Measurements from ENCODE around the gene RNF144B. TPM values are rescaled to one million over a fixed set of nuclear protein-coding genes. Genes with fewer than 3 reads are reported as not detected.

Gene RNF144B
- total RNA-seq, 6 experiments from 2014 or later = 0.83 to 4.8 (median 1.2) TPM

GRCh38 chr6:18386298-18386976, 713 bp upstream of the RNF144B start:
- H3K27me3 Mint-ChIP-seq (ENCODE audit: insufficient read depth) = no peaks in the 10 kb centered on the region; the same call in 1 of the 2 replicates
- DNase-seq = no peak
- peak overlapping the region; percentile 96 for H3K4me3 Mint-ChIP-seq
- peaks cover 47% of the 10 kb centered on the region for H3K4me1 Mint-ChIP-seq (ENCODE audit: low read depth)
- H3K36me3 Mint-ChIP-seq (ENCODE audit: low read depth) = no peaks in the 10 kb centered on the region
- H3K9me3 Mint-ChIP-seq = no peaks in the 10 kb centered on the region
- no peak for TF ChIP-seq CTCF (IDR thresholded peaks at IDR 0.05)
- peak overlapping the region; percentile 61 for H3K27ac Mint-ChIP-seq

- Mint-ChIP-seq H3K27ac (peak overlapping the region; percentile 66; the same call in 1 of the 2 replicates), H3K9me3 (no peaks in the 10 kb centered on the region)
- TF ChIP-seq CTCF (IDR thresholded peaks at IDR 0.05) = no peak
These were observed 1.1 kb downstream of the RNF144B start for GRCh38 chr6:18388271-18388670.

GRCh38 chr6:18388942-18389341, 1.8 kb downstream of the RNF144B start:
- Mint-ChIP-seq H3K4me1 (ENCODE audit: low read depth) (peaks cover 42% of the 10 kb centered on the region), H3K9me3 (no peaks in the 10 kb centered on the region), H3K27me3 (ENCODE audit: insufficient read depth) (no peaks in the 10 kb centered on the region; the same call in 1 of the 2 replicates), H3K36me3 (ENCODE audit: low read depth) (no peaks in the 10 kb centered on the region), H3K4me3 (peak overlapping the region; percentile 96), H3K27ac (peak overlapping the region; percentile 66)
- TF ChIP-seq CTCF (IDR thresholded peaks at IDR 0.05) = no peak
- DNase-seq = peak; percentile 72

More at GRCh38 chr6:18388271-18388670, 1.1 kb downstream of the RNF144B start:
- no peak for DNase-seq
- no peaks in the 10 kb centered on the region; the same call in 1 of the 2 replicates for H3K27me3 Mint-ChIP-seq (ENCODE audit: insufficient read depth)
- H3K36me3 Mint-ChIP-seq (ENCODE audit: low read depth) = no peaks in the 10 kb centered on the region
- peak overlapping the region; percentile 96 for H3K4me3 Mint-ChIP-seq
- H3K4me1 Mint-ChIP-seq (ENCODE audit: low read depth) = peaks cover 42% of the 10 kb centered on the region

GRCh38 chr6:18389479-18389878, 2.3 kb downstream of the RNF144B start:
- DNase-seq = no peak
- peak overlapping the region; percentile 66; the same call in 1 of the 2 replicates for H3K27ac Mint-ChIP-seq

GRCh38 chr6:18390476-18390875, 3.3 kb downstream of the RNF144B start:
- Mint-ChIP-seq H3K36me3 (ENCODE audit: low read depth) (no peaks in the 10 kb centered on the region), H3K9me3 (no peaks in the 10 kb centered on the region), H3K4me1 (ENCODE audit: low read depth) (peaks cover 52% of the 10 kb centered on the region), H3K27ac (no peak overlapping the region), H3K27me3 (ENCODE audit: insufficient read depth) (no peaks in the 10 kb centered on the region; the same call in 1 of the 2 replicates), H3K4me3 (no peak overlapping the region)
- DNase-seq = no peak
- TF ChIP-seq CTCF (IDR thresholded peaks at IDR 0.05) = no peak

More at GRCh38 chr6:18389479-18389878, 2.3 kb downstream of the RNF144B start:
- TF ChIP-seq CTCF (IDR thresholded peaks at IDR 0.05) = no peak
- Mint-ChIP-seq H3K36me3 (ENCODE audit: low read depth) (no peaks in the 10 kb centered on the region), H3K4me3 (peak overlapping the region; percentile 47), H3K4me1 (ENCODE audit: low read depth) (peaks cover 42% of the 10 kb centered on the region), H3K9me3 (no peaks in the 10 kb centered on the region), H3K27me3 (ENCODE audit: insufficient read depth) (no peaks in the 10 kb centered on the region; the same call in 1 of the 2 replicates)

All from HFFc6 (cell line).